Endothelial cell of umbilical vein (primary cell): Measurements from ENCODE around the gene PROB1. TPM values are rescaled to one million over a fixed set of nuclear protein-coding genes. Genes with fewer than 3 reads are reported as not detected.
"Not testable (repeated sequence)": the region's sequence is repeated elsewhere in the genome, so short reads cannot be mapped to it uniquely, and the experiment has no call there.

ENCODE experiments used
- BruUV-seq: library from RNA; stranded (reverse); fragments of 400-500 nt; replicated peaks from 2 replicates; lab custom pipeline; 2021; lab: Mats Ljungman, UMichigan
- CTCF ChIA-PET: fragments of 300-600, 350-600 bp; sonication (Branson Sonifier 250); formaldehyde crosslinking; loops from one replicate; lab custom pipeline; 2021; ENCODE audit warnings: antibody characterized with exemption, inconsistent platforms; lab: Charles Lee
- POLR2A ChIA-PET: fragments of 300-600, 350-600 bp; sonication (Branson Sonifier 250); formaldehyde crosslinking; loops from one replicate; lab custom pipeline; 2021; ENCODE audit warnings: antibody characterized with exemption, inconsistent platforms; lab: Charles Lee
- DNase-seq: peaks from one replicate; pipeline ENCODE4 v3.0.0-alpha.2; 2011; ENCODE audit warnings: low read depth, low spot score
- FAIRE-seq: peaks from 2 replicates; lab custom pipeline; 2011; peaks lifted over from hg19 to GRCh38; lab: Jason Lieb, UNC
- H2AFZ ChIP-seq: 2 replicates; pipeline ENCODE4 v1.6.0; 2012; ENCODE audit warnings: low read depth, low read length, control low read depth, inconsistent platforms
- H3K27ac ChIP-seq: 2 replicates; pipeline ENCODE4 v1.5.1; 2011; ENCODE audit warnings: low read depth, mild to moderate bottlenecking, control low read depth, low read length, moderate library complexity; ENCODE audit not compliant: insufficient read depth
- H3K27me3 ChIP-seq, 2 experiments: 2 replicates each; pipeline versions ENCODE4 v1.6.0 to v1.6.1; 2011; ENCODE audit warnings: low read length in 2 of 2, mixed read lengths in 1 of 2; ENCODE audit not compliant: control insufficient read depth in 2 of 2, insufficient read depth in 2 of 2
- H3K36me3 ChIP-seq, 2 experiments: 2 replicates in 1 of 2; 3 replicates in 1 of 2; pipeline ENCODE4 v1.5.1; 2011; ENCODE audit warnings: low read length in 2 of 2, mild to moderate bottlenecking in 1 of 2, moderate library complexity in 1 of 2; ENCODE audit not compliant: control insufficient read depth in 2 of 2, insufficient read depth in 2 of 2; ENCODE audit errors: extremely low read depth in 1 of 2
- H3K4me1 ChIP-seq: 3 replicates; pipeline ENCODE4 v1.5.1; 2011; ENCODE audit warnings: mild to moderate bottlenecking, low read length; ENCODE audit not compliant: control insufficient read depth, insufficient read depth; ENCODE audit errors: extremely low read depth
- H3K4me2 ChIP-seq: 2 replicates; pipeline ENCODE4 v1.6.1; 2011; ENCODE audit warnings: low read length, control low read depth, mixed read lengths; ENCODE audit not compliant: insufficient read depth
- H3K4me3 ChIP-seq, 3 experiments: fragments of 200-600 bp in 1 of 3; sonication (generic), shearing (Covaris generic) in 1 of 3; replicated peaks in 1 of 3; 2 replicates each; pipeline ENCODE4 v1.5.1; 2011 to 2016; ENCODE audit warnings: control low read depth in 3 of 3, low read length in 3 of 3, mild to moderate bottlenecking in 2 of 3, inconsistent platforms in 1 of 3, low read depth in 1 of 3, moderate library complexity in 1 of 3; ENCODE audit not compliant: insufficient read depth in 1 of 3
- H3K79me2 ChIP-seq: 2 replicates; pipeline ENCODE4 v1.6.0; 2012; ENCODE audit warnings: low read length, inconsistent platforms; ENCODE audit not compliant: control insufficient read depth, insufficient read depth
- H3K9ac ChIP-seq: replicated peaks from 2 replicates; pipeline ENCODE3; 2011; ENCODE audit warnings: low read length, control low read depth; ENCODE audit not compliant: insufficient read depth; ENCODE audit errors: extremely low read depth
- H3K9me1 ChIP-seq: replicated peaks from 3 replicates; pipeline ENCODE4 v1.6.0; 2011; ENCODE audit warnings: mild to moderate bottlenecking, low read length; ENCODE audit not compliant: control insufficient read depth, insufficient read depth; ENCODE audit errors: extremely low read depth
- H3K9me3 ChIP-seq: replicated peaks from 2 replicates; pipeline ENCODE4 v1.5.1; 2012; ENCODE audit warnings: low read length, inconsistent platforms; ENCODE audit not compliant: control insufficient read depth, insufficient read depth
- H4K20me1 ChIP-seq: replicated peaks from 2 replicates; pipeline ENCODE3; 2011; ENCODE audit warnings: mild to moderate bottlenecking, low read length; ENCODE audit not compliant: control insufficient read depth, insufficient read depth; ENCODE audit errors: extremely low read depth
- CTCF ChIP-seq, 2 donors: IDR thresholded peaks; 1 replicate in 1 of 2; 2 replicates in 1 of 2; pipeline ENCODE4 v1.5.1; 2011; ENCODE audit warnings: low read length in 2 of 2, mild to moderate bottlenecking in 2 of 2, moderate library complexity in 2 of 2, control low read depth in 1 of 2, inconsistent platforms in 1 of 2, low read depth in 1 of 2; ENCODE audit not compliant: insufficient read depth in 1 of 2; ENCODE audit errors: extremely low read depth in 1 of 2
- EZH2 ChIP-seq: IDR thresholded peaks from 2 replicates; pipeline ENCODE4 v1.6.1; 2012; ENCODE audit warnings: borderline replicate concordance, low read depth, mild to moderate bottlenecking, moderate library complexity, low read length, inconsistent platforms; ENCODE audit not compliant: severe bottlenecking
- FOS ChIP-seq: IDR thresholded peaks from 2 replicates; pipeline ENCODE4 v1.6.1; 2011; ENCODE audit warnings: mild to moderate bottlenecking, low read length, moderate library complexity, borderline replicate concordance; ENCODE audit not compliant: insufficient read depth
- GATA2 ChIP-seq: IDR thresholded peaks from 2 replicates; pipeline ENCODE4 v1.7.0; 2011; ENCODE audit warnings: low read depth, mild to moderate bottlenecking, moderate library complexity, mixed read lengths, low read length; ENCODE audit not compliant: insufficient read length, insufficient read depth
- JUN ChIP-seq: IDR thresholded peaks from 2 replicates; pipeline ENCODE4 v1.6.1; 2011; ENCODE audit warnings: borderline replicate concordance, low read depth; ENCODE audit not compliant: insufficient read length, insufficient read depth
- MAX ChIP-seq: IDR thresholded peaks from 2 replicates; pipeline ENCODE4 v1.6.1; 2011; ENCODE audit not compliant: insufficient read depth, insufficient read length
- MYC ChIP-seq: IDR thresholded peaks from one replicate; pipeline ENCODE4 v1.6.1; 2011; ENCODE audit warnings: mild to moderate bottlenecking, low read depth, low read length
- POLR2A ChIP-seq: IDR thresholded peaks from 2 replicates; pipeline ENCODE4 v1.6.1; 2012; ENCODE audit warnings: low read depth, mild to moderate bottlenecking, control low read depth, low read length
- POLR2AphosphoS5 ChIP-seq: IDR thresholded peaks from 2 replicates; pipeline ENCODE4 v1.6.1; 2012; ENCODE audit warnings: low read depth, mild to moderate bottlenecking, control low read depth, low read length, moderate library complexity; ENCODE audit not compliant: insufficient read depth
- dilution Hi-C: fragments of 300-500 bp; cut with MboI; formaldehyde crosslinking; loops from one replicate; pipeline ENCODE4 v1.15.0; 2019; ENCODE audit warnings: low sequenced_read_pairs; ENCODE audit not compliant: extremely low pct_ligation_motif_present
- intact Hi-C: fragments of 100-400 bp; cut with micrococcal nuclease; formaldehyde crosslinking; loops from one replicate; pipeline ENCODE4 v1.10.0; 2022
- polyA plus RNA-seq, 4 experiments: library from polyadenylated mRNA; depleted of rRNA in 3 of 4; stranded (reverse) in 3 of 4; unstranded in 1 of 4; fragments of >200 nt; gene quantifications; 2 replicates each; pipeline versions ENCODE4 v1.2.1 to v1.2.3, GENCODE V29; 2011 to 2012; ENCODE audit warnings: missing spikeins in 1 of 4
- total RNA-seq: library from RNA; stranded (reverse); gene quantifications from 2 replicates; pipeline ENCODE4 v1.2.3, GENCODE V29; 2021

The PROB1 gene
- total and polyA plus RNA-seq, 2 donors (not counting 3 experiments of a cell fraction or from before 2014, with no cell fraction given): 0.47 to 1.9 TPM

- no peaks in the 10 kb centered on the region for H3K9me1 ChIP-seq
- H3K4me2 ChIP-seq: no peak overlapping the region
- peaks cover 80% of the 10 kb centered on the region for H3K79me2 ChIP-seq
- H3K4me1 ChIP-seq: no peaks in the 10 kb centered on the region
- POLR2A ChIA-PET: no interaction called here
- DNase-seq: no peak
- no peak overlapping the region for H3K27ac ChIP-seq
- dilution Hi-C loops (no loop called here), intact Hi-C loops (no loop called here)
- H3K9me3 ChIP-seq: no peaks in the 10 kb centered on the region
- H2AFZ ChIP-seq: no peak overlapping the region
- no peak overlapping the region for H3K9ac ChIP-seq
- no peaks in the 10 kb centered on the region for H3K27me3 ChIP-seq
- no peak overlapping the region for H3K4me3 ChIP-seq
- FAIRE-seq: no peak
- TF ChIP-seq MYC: no peak
- no peak for TF ChIP-seq FOS
- no peak for TF ChIP-seq POLR2A
- TF ChIP-seq JUN: no peak
- TF ChIP-seq GATA2: no peak
- no peak for TF ChIP-seq EZH2
- no peak for TF ChIP-seq POLR2AphosphoS5
- TF ChIP-seq MAX: no peak
- no peak for TF ChIP-seq CTCF (IDR thresholded peaks at IDR 0.05; ENCODE audit: extremely low read depth in 1 of 2, insufficient read depth in 1 of 2, low read depth in 1 of 2, low read length in 2 of 2)
- CTCF ChIA-PET: interaction anchor here (1.5 kb wide), 1 partner anchor 21 kb away, joined by 3 read pairs; no protein-coding TSS in a partner anchor
- peaks cover 11% of the 10 kb centered on the region for H4K20me1 ChIP-seq
- BruUV-seq: no TSS peak
- peaks cover 0 to 5% of the 10 kb centered on the region in 2 experiments for H3K36me3 ChIP-seq
Observed at GRCh38 chr5:139354186-139354585, 40.7 kb downstream of the PROB1 start.

- H3K27me3 ChIP-seq, BruUV-seq, FAIRE-seq, dilution Hi-C loops, H3K36me3 ChIP-seq, H3K4me1 ChIP-seq, CTCF ChIA-PET, H3K27ac ChIP-seq, DNase-seq, H3K9me3 ChIP-seq, H3K4me2 ChIP-seq, H3K4me3 ChIP-seq, H4K20me1 ChIP-seq, intact Hi-C loops, H3K9ac ChIP-seq, POLR2A ChIA-PET, H2AFZ ChIP-seq, H3K9me1 ChIP-seq: not testable (repeated sequence)
- peaks cover 83% of the 10 kb centered on the region for H3K79me2 ChIP-seq
Observed at GRCh38 chr5:139347863-139348262, 47.0 kb downstream of the PROB1 start.

- H3K36me3 ChIP-seq, H3K4me3 ChIP-seq, H3K27me3 ChIP-seq, FAIRE-seq, H3K4me2 ChIP-seq, H3K27ac ChIP-seq, H3K9ac ChIP-seq, H4K20me1 ChIP-seq, H3K9me1 ChIP-seq, H3K4me1 ChIP-seq, BruUV-seq, H3K9me3 ChIP-seq, H2AFZ ChIP-seq, POLR2A ChIA-PET, DNase-seq, dilution Hi-C loops, intact Hi-C loops: not testable (repeated sequence)
- peaks cover 72% of the 10 kb centered on the region for H3K79me2 ChIP-seq
- CTCF ChIA-PET: interaction anchor here (1.4 kb wide), 1 partner anchor 74 kb away, joined by 3 read pairs; no protein-coding TSS in a partner anchor
Observed at GRCh38 chr5:139345442-139345841, 49.5 kb downstream of the PROB1 start.
